SH-SY5Y (cell line): ENCODE data around the gene RAB5B.

ENCODE experiments used
- GATA2 ChIP-seq: IDR thresholded peaks from 2 replicates; pipeline ENCODE4 v1.6.1; 2011; ENCODE audit warnings: mild to moderate bottlenecking, low read depth, low read length
- GATA3 ChIP-seq: IDR thresholded peaks from 2 replicates; pipeline ENCODE4 v1.6.1; 2011; ENCODE audit warnings: low read depth, mild to moderate bottlenecking, low read length, moderate library complexity

The RAB5B gene

DNA sequence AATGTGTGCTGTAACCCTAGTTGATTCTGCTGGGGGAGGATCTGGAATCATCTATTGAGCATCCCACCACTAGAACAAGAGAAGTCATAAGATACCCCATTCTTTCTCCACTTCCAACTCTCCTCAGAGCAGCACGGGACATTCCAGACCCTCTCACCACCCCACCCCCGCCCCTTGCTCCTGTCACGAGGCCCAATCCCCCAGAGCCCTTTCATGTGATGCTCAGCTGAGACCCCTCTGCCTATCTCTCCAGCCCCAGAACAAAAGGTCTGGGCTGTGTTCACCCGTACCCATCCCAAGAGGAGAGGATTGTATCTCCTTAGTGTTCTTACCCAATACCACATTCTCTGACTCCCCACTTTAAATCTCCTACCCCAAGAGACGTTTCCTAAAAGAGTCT is 8.6 kb upstream of the RAB5B start:
- TF ChIP-seq GATA2 (no peak), GATA3 (no peak)

DNA sequence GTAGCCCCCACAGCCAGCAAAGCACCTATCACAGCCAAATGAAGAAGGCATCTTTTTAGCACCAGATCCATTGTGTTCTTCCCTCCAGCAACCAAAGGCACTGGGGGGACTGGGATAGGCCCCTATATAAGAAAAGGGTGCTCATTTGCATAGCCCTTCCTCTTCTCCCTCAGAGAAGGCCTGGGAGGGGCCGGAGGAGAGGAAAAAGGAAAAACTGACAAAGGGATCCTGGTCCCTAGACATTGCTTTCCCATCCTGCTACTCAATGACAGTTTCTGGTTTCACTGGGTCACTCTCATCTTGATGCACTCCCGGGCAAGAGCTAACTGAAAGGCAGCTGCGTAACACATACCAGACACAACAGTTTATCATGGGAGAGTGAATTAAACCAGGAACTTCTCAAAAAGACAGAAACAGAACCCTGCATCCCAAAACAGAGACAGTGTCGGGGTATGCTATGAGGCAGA is 7.9 kb upstream of the RAB5B start, which contains the start of gene PMEL:
PMEL (minus strand) TSS at position 102 of the 467 bp plus-strand sequence; CDS start at position 71, 31 bp downstream.
- TF ChIP-seq GATA2 (no peak), GATA3 (no peak)

DNA sequence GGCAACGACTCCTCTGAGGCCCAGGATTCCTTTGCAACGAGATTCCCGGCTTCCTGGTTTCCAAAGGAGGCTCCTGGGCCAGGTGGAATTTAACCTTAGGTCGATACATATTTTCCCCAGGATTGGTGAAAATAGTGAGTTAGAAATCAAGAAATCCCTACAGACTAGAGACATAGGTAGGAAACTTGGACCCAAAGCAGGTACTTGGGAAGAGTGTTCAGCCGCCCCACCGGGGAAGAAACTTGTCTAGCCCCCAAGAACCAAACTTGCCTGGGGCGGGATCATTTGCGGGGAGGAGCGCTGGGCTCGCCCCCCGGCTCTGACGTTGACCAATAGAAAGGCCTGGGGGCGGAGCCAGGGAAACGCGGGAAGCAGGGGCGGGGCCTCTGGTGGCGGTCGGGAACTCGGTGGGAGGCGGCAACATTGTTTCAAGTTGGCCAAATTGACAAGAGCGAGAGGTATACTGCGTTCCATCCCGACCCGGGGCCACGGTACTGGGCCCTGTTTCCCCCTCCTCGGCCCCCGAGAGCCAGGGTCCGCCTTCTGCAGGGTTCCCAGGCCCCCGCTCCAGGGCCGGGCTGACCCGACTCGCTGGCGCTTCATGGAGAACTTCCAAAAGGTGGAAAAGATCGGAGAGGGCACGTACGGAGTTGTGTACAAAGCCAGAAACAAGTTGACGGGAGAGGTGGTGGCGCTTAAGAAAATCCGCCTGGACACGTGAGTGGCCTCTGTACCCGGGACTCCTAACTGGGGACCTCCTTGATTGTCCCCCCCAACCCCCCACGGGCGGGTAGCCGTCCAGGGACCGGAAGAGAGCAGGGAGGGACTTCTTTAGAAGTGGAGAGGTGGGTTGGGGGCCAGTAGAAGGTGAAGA is 7.2 kb upstream of the RAB5B start, which contains the start of gene CDK2:
CDK2 (plus strand) TSS at position 423 of the 874 bp plus-strand sequence; CDS start at position 602, 179 bp downstream.
- TF ChIP-seq GATA3, result no peak
- no peak for TF ChIP-seq GATA2

DNA sequence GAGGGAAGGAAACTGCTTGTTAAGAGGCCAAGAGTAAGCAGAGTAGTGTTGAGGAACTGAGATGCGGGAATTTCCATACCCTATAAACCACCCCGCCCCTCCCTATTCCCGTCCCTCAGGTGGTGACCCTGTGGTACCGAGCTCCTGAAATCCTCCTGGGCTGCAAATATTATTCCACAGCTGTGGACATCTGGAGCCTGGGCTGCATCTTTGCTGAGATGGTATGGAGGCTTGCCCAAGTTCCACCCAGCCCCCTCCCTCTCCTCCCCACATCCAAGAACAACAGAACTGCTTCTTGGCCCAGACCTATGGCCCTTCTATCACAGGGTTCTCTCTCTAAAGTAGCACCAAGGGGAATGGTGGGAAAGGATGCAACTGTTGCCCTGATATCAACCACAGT is 4.5 kb upstream of the RAB5B start:
- TF ChIP-seq GATA3 (no peak), GATA2 (no peak)

DNA sequence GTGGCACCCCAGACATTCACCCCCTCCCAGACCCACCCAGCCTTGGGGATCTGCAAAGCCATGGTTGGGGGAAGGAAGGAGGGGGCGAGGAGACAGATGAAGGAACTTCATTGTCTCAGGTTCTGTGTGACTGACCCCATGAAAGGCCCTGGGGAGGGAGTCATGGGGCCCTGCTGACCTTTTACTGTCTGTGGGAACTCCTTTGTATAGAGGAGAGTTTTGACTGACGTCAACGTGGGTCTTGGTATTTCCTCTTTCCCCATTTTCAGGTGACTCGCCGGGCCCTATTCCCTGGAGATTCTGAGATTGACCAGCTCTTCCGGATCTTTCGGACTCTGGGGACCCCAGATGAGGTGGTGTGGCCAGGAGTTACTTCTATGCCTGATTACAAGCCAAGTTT is 3.1 kb upstream of the RAB5B start:
- no peak for TF ChIP-seq GATA3
- no peak for TF ChIP-seq GATA2

DNA sequence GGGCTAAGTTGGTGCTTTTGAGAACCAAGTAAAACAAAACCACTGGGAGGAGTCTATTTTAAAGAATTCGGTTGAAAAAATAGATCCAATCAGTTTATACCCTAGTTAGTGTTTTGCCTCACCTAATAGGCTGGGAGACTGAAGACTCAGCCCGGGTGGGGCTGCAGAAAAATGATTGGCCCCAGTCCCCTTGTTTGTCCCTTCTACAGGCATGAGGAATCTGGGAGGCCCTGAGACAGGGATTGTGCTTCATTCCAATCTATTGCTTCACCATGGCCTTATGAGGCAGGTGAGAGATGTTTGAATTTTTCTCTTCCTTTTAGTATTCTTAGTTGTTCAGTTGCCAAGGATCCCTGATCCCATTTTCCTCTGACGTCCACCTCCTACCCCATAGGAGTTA is 1.8 kb upstream of the RAB5B start:
- TF ChIP-seq GATA3, result no peak
- TF ChIP-seq GATA2, result no peak

DNA sequence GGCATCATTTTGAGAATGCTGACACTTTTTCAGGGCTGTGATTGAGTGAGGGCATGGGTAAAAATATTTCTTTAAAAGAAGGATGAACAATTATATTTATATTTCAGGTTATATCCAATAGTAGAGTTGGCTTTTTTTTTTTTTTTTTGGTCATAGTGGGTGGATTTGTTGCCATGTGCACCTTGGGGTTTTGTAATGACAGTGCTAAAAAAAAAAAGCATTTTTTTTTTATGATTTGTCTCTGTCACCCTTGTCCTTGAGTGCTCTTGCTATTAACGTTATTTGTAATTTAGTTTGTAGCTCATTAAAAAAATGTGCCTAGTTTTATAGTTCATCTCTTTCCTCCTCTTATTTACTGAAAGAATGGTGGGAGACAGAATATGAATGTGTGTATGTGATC is 1.4 kb upstream of the RAB5B start:
- no peak for TF ChIP-seq GATA2
- TF ChIP-seq GATA3, result no peak

DNA sequence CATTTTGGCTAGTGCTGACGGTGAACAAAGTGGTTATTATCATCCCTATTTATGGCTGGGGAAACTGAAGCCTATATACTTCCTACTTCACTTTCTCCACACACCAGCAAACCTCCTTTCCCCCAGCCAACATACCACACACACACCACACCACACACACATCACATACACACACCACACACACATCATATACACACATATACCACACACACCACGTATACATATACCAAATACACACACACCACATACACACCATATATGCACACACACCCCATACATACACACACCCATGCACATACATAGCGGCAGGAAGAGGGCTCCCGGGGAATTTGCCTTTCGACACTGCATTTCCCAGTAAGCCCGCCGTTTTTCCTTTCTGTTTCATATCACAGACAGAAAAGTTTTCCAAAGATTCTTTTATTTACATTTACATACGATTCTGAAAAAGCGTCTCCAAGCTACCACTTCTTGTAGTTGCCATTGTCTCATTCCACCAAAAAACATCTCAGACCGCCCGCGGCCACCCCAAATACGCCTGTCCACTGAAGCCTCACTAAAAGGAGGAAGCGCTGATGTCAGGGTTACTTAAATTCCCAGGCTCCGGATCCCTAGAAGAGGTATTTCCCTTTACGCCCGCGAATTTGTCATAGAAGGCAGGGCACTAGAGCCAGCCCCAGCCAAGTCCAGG is 823 bp upstream of the RAB5B start:
- TF ChIP-seq GATA3 (no peak), GATA2 (no peak)

DNA sequence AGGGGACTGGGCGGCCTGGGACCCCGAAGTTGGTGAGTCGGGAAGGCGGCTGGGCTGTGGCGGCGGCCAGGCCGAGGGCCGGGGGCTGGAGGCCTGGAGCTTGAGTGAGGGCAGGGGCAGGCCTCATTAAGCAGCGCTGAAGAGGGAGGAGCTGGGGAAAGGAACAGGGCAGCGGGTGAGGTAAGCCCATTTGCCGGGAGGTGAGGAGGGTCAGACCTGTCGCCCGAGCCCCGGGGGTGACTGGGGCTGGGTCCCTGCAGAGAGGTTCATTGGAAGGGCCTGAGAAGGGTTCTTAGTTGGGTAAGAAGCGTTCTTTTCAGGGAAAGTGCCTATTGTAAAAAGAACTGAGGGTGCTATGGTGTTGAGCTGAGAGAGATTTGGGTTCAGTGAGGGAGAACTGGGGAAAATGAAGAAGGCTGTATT is 441 bp downstream of the RAB5B start:
- TF ChIP-seq GATA3 (no peak), GATA2 (no peak)

DNA sequence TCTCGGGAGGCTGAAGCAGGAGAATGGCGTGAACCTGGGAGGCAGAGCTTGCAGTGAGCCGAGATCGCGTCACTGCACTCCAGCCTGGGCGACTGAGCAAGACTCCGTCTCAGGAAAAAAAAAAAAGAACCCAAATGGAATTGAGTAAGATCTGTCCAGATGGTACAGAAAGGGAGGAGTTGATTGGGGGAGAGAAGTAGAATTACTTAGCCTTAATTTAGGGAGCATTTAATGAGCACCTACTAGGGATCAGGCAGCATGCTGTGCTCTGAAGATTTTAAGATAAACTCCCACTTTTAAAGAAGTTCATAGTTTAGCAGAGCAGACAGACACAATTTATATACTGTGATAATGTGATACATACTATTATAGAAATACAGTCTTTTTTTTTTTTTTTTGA is 4.5 kb downstream of the RAB5B start:
- TF ChIP-seq GATA3, result no peak
- no peak for TF ChIP-seq GATA2

DNA sequence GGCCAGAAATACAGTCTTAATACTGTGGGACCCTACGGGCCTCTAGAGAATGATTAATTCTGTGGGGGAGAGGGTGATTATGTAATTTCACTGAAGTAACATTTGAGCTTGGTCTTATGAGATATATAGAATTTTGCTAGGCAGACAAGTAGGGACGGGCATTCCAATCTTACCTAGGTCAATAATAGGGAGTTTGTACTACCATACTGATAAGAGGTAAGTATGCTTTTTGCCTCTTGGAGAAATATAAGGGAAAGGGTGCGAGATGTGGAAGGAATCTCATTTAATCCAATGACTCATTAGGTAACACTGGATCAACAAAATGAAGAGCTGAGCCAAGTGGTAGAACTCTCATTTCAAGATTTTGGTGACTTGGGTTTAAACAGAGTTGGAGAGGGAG is 5.2 kb downstream of the RAB5B start:
- TF ChIP-seq GATA2 (no peak), GATA3 (no peak)

DNA sequence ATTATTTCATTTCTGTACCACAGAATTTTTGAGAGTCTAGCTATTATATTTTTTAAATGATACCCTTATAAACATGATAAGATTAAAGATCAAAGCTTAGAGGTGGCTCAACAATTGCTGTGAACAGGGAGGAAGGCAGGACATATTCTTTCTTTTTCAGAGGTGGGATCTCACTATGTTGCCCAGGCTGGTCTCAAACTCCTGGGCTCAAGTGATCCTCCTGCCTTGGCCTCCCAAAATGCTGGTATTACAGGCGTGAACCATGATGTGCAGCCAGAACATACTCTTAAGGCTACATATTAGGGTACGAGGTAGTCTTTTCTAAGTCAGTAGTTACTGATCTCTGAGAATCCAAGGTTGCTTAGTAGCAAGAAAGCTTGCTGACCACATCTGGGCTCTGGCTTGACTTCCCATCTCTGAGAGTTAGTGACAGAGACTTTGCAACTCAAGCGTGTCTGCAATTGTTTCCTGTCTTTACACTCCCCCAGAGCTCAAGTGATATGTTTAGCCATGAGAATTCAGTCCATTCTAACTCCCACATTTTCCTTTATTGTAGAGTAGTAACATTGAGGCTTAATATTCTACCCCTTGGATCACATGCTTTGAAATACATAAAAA is 8.6 kb downstream of the RAB5B start:
- TF ChIP-seq GATA2 (no peak), GATA3 (no peak)

DNA sequence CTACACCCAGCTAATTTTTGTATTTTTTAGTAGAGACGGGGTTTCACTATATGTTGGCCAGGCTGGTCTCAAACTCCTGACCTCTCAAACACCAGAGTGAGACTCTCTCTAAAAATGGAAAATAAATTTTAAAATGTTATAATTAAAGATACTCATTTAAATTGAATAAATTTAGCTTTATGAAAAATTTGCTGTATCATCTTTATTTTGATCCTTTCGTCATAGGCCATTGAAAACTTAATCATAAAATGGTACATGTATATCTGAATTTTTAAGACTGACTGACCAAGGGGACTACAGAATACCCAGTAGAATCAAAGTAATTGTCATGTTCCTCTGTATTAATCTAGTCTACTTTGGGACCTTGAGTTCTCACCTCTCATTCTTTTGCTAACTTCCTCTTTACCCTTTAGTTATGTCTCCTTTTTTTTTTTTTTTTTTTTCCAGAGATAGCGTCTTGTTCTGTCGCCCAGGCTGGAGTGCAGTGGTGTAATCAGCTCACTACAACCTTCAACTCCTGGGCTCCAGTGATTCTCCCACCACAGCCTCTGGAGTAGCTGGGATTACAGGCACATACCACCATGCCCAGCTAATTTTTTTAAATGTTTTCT is 9.5 kb downstream of the RAB5B start:
- TF ChIP-seq GATA2 (no peak), GATA3 (no peak)

DNA sequence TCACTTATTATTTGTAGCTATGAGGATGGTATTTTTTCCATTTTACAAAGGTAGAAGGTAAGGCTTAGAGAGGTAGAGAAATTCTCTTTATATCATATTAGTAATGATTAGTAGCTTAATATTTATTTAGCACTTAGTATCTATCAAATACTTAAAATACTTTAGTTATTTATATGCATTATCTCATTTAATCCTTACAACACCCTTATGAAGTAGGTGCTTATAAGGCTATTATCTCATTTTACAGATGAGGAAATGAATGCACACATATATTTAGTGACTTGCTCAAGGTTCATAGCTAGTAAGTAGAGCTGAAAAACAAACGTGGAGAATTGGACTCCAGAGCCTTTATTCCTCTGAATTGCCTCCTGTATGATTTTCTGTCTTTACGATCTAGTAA is 11.0 kb downstream of the RAB5B start:
- TF ChIP-seq GATA3 (no peak), GATA2 (no peak)
